Kasumi-1 (cell line): ENCODE data around the gene CELF2.
"Not testable (repeated sequence)": the region's sequence is repeated elsewhere in the genome, so short reads cannot be mapped to it uniquely, and the experiment has no call there.

Experiments
- DNase-seq, 2 experiments: peaks; one replicate each; lab custom pipeline; 2025; lab: John Stamatoyannopoulos, UW

Gene CELF2

DNA sequence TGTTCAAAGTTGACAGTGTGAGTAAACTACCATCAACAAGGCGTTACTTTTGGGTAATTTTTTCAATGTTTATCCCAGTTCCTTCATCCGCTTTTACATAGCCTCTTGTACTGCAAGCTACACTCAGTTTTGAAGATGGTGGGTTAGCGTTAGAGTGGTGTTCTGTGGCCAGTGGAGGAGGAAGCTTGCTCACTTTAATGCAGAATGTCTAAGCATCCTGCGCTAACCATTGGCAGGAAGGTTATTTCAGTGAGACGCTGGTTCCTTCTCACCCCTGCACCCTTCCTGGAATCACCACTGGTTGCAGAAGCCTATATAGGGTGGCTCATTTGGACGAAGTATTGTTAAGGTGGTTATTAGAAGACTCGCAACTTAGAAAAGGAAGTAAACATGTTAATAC, 159.1 kb downstream of the CELF2 start:
- peak; percentile 90 to 92 for DNase-seq

DNA sequence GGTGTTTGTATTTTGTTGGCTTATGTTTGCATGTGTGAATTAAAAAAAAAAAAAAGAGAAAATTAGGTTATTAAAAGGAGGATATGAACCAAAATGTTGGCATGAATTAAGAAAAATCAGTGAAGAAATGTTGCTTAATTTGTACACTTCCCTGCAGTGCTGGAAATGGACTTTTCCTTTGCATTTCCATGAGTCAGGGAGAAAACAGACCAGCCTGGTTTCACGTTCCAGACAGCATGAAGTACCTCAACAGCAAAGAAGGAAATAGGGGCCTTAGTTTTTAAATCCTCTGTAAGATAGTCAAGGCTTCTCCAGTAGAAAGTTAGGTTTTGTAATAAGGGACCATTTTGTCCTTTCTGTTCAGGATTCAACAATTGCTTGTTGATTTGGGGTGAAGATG, 159.7 kb downstream of the CELF2 start:
- DNase-seq = peak; percentile 41 to 50

DNA sequence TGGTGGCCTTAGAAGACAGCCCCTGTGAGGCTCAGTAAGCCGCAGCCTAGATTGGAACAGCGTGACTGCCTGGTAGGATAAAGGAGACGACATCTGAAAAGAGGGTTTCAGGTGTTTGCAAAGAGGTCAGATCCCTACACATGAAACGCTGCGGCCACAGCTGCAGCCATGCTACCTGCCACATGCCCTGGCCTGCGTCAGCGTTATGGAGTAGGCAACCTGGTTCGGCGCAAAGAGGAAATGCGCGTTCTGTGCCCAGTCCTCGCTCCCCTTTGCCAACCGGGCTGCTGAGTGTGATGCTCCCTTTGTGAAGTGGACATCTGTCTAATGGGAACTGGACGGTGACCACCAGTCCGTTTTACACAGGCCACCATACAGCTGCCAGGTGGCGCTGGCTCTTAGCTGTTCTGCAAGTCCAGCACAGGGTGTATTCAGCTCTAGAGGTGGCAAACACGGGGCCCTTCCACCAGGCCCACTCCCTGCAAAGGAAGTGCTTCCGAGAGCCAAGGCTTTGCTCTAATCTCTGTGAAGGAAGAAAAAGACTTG, 160.3 kb downstream of the CELF2 start:
- DNase-seq = peak; percentile 70 to 78

DNA sequence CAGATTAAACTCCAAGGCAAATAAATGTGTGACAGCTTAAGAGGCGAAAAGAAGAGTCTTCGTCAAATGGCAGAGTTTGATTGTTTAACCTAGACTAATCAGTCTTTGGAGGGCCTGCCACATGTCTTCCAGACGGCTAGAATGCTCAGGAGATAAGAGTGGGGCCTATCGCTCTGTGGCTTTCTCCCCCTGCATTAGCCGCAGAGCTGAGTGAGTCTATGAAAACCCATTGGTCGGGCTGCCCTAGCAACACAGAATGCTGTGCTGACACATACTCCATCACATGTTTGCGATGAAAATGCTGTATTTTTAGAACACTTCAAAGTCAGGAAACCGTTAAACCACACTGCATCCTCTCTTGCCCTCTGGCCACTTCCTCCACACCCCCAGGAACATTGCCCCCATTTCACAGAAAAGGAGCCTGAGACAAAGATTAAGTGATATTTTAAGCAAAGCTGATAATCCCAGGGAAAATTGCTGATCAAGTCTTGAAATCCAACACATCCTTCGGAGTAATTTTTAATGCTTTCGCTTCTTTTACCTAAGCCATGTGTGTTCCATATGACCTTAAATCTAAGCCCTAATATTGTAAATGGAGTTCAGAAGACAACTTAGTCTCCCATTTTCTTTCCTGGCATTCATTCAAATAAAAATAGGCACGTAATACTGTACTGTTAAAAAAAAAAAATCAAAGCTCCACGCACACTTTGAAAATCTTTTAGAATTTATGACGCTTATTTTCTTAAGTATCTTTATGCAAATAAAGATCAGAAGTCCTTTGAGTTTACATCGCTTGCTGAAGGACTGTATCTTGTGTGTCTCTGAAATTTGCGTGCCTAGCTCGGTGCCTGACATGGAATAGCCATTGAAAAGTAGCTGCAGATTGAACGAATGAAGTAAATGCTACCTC, 161.2 kb downstream of the CELF2 start:
- DNase-seq = peak; percentile 100

DNA sequence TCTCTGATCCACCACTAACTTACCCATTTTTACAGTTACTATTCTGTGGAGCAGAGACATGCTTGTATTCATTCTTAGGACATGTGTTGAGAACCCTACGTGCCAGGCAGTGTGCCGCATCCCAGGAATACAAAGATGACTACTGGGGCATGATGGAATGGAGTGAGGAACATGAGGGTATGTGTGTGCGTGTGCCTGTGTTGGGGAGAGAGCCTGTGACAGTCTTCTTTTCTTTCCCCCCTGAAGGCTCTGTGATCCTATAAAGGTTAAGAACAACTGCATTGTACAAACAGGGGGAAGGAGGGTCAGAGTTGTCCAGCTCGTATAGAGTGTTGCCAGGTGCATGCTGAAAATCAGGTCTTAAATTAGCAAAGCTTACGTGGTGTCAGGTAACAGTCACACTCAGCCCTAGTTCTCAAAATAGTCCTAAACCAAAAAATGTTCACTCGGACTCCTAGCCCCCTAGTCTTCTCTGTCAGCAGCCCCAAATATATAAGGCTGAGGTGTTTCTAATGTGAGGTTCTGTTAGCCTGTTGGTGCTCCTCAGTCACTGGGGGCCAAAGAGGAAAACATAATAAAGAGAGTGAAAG, 161.9 kb downstream of the CELF2 start:
- peak in 1 of 2 experiments; percentile 42 for DNase-seq

DNA sequence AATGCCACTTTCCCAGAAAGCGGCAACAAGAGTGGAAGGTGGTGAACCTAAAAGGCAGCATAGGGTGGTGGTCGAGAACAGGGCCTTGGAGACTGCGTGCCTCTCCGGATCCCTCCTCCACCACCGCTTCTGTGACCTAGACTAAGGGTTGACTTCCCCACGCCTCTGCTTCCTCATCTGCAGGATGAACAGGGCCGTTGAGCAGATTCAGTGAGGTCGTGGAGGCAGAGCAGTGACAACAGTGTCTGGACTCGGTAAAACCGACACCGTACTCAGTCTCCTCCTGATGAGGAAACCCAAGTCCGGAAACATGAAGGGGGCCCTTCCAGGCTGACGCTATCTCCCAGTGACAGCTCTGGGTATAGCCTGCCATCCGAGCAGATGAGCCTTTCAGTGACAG, 162.6 kb downstream of the CELF2 start:
- DNase-seq = peak; percentile 100

DNA sequence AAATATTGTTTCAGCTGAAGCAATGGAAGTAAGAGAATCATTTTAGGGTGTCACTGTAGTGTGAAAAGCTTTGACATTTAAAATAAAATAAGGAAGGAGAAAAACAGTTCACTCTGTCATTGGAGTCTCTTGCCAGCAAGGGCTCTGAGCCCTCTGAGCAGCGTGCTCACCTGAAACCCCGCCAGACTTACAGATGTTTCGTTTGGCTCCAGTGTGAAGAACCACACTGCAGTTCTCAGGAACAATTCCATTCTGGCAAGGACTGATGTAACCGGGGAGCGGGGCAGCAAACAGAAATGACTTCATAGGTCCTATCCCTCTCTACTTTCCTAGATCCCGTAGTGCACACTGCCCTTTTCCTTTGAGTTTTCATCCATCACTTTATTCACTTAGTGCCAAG, 164.3 kb downstream of the CELF2 start:
- no peak for DNase-seq

DNA sequence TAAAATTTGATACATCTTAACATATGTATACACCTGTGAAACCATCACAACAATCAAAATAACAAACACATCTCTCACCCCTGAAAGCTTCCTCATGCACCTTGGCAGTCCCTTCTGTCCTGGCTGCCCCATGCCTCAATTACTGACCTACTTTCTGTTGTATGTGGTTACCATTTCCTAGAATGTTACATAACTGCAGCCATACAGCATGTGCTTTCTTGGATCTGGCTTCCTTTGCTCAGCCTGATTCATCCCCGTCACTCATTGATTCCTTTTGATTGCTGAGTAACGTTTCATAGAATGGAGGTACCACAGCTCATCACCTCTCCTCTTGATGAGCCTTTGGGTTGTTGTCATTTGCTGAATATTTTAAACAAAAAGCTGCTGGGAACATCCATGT, 165.3 kb downstream of the CELF2 start:
- peak; percentile 47 for DNase-seq

DNA sequence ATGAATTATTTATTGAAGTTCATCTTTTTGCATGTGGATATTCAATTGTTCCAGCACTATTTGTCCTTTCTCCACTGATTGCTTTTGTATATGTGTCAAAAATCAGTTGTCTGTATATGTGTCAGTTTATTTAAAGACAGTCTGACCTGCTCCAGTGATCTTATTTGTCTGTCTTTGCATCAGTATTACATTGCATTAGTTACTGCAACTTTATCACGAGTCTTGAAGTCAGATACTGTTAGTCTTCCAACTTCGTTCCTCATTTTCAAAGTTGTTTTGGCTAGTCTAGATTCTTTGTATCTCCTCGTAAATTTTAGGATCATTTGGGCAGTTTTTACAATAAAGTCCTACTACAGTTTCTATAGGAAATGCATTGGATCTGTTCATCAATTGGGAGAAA, 166.4 kb downstream of the CELF2 start:
- DNase-seq = no peak

DNA sequence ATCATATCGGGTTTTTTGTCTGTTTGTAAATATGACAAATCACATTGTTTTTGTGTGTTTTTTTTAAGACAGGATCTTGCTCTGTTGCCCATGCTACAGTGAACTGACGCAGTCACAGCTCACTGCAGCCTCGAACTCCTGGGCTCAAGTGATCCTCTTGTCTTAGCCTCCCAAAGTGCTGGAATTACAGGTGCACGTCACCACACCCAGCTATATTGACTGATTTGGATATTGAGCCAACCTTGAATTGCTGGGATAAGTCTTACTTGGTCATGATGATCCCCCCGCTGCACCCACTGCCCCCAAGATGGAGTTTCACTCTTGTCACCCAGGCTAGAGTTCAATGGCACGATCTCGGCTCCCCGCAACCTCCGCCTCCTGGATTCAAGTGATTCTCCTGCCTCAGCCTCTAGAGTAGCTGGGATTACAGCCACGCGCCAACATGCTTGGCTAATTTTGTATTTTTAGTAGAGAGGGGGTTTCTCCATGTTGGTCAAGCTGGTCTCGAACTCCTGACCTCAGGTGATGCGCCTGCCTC, 167.5 kb downstream of the CELF2 start:
- not testable (repeated sequence) for DNase-seq

DNA sequence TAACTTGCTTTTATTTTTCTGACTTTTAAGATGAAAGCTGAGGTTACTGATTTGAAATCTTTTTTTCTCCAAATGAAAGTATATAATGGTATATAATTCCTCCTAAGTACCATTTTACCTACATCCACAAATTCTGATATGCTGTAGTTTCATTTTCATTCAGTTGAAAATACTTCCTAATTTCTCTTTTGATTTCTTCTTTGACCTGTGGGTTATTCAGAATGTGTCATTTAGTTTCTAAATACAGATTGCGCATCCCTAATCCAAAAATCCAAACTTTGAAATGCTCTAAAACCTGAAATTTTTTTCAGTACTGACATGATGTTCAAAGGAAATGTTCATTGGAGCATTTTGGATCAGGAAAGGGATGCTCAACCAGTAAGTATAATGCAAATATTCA, 168.7 kb downstream of the CELF2 start:
- no peak for DNase-seq

DNA sequence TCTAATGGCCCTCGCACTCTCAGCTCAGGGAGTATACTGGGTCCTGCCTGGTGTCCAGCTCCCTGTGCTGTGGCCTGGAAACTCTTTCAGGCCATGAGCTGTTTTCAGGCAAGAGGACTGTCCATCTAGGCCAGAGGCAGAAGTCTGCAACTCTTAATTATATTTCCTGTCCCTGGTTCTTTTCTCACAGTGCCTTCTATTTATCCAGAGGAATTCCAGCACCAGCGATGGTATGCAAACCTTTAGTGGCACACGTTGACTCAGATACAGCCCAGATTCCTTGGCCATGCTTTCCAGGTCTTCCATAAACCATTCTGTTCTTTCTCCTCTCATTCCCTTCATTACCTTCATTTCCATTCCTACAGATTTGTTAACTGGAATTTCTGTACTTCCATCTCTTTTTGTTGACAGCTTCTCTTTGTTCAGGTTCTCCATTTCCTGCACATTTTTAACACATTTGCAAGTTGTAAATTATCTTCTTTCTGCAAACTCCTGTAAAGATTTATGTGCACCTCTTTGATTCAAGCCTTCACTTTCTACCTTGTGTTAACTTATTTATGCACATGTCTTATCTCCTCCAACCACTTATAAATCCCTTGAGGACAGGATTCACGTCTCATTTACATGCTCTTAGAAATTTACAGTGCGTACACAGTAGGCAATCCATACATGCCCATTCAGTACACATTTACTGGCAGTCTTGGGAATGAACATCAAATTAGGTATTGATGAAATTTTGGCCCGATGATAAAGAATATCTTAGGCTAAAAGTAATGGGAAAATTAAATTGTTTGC, 172.1 kb downstream of the CELF2 start:
- no peak for DNase-seq

DNA sequence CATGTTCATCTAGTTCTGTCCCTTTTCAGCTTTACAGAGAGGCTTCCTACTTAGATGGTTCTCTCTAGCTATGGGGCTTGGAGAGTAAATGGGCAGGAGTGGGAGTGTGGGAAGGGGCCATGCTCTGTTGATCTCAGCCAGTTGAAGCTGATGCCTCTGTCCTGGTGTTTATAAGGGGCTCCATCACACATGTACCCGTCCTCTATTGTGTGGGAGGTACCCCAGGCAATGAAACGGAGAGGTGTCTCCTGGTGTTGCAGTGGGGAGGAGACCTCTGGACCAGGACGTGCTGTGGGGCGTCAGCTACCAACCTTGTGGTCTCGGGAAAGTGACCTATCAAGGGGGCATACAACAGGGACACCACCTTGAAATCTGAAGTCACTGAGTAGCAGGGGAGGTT, 173.5 kb downstream of the CELF2 start:
- DNase-seq = no peak

DNA sequence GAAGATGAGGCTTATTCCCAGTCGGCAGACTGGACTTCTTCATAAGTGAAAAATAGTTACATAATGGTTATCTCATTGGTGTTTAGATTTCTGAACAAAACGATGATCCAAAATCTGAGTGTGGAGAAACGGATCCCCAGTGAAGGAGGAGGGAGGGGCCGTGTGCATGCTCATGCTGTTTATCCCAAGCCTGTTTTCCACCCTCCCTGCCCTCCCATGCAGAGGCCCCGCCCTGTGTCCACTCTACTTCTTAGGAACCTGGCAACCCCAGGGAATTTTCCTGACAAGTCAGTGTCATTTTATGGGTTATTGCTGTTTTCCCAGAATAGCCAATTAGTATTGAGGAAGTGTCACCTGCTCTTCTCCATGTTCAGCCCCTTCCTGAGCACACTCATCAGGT, 174.0 kb downstream of the CELF2 start:
- no peak for DNase-seq

DNA sequence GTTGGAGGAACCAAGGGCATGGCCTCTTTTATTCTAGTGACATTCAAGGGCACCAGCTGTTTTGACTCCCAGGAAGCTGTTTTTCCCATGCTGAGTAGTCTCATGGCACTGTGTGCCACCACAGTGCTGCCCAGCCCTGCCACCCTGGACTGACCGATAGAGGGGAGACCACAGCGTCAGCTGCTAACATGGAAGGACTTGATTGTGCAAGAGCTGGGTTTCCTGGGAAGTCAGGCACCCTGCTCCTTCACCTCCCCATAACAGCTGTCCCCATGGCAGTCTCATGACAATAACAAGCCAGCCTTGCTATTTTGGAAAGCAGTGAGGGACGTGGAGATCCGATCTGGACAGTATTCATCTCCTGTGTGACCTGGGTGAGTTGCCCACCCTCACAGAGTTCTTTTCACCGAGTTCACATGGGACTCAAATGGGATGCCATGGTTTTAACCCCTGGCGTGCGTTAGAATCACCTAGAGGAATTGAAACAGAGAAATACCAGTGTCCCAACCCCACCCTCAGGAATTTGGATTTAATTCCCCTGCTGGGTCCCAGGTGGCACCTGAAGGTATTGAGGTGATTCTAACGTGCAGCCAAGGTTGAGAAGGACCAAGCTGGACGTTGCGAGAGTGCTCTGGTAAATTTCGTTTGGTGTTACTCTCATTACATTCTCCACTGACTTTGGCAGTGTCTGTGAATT, 174.8 kb downstream of the CELF2 start:
- DNase-seq = no peak

DNA sequence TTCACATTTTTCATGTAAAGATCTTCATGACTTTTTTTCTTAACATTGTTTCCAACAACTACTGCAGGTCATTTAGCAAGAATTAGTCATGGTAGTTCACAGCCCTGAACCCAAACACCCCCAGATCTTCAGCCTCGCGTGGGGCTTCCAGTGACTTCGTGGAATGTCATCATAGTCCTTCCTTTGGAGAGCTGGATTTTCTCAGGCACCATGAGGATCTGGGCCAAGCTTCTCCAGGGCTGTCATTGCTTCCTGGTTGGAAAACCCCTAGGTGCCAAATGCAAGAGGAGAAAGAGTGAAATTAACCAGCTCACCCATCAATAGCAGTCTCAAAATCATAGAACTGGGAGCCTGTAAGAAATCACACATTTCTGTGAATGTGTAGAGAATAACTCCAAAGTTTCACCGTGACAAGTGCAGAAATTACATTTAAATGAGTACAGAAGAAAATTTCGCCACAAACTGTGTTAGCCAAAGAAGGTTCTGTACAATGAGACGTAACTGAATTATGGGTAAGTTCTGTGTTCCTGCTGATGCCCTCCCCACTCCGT, 175.4 kb downstream of the CELF2 start:
- DNase-seq = no peak

DNA sequence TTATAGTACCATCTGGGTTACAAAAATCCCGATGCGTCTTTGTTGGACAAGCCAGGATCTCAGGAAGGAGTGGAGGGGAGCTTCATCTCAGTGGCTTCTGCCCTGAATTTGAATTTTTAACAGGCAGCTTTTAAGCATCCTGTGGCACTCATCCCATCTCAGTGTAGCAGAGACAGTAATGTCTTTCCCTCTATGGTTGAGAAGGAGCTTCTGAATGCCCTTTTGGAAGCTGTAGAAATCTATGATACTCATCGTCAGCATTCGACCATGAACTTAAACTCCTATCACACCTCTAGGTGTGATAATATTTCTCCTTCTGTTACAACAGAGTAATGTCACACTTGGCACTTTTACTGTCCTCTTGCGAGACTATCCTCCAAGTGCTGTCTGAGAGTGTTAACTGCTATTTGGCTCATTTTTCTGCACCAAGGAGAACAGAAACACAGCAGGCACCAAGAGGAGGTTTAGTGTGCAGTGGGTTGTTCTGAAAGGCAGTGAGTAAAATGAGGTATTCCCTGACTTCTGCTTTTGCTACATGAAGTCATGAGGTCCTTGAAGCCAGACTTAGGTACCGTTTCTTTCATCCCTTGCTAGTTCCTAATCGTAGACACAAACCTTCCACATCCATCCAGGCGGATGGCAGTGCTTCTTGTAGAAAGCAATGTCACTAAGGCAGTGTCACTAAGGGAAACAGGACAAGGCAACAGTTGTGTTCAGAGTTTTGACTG, 177.4 kb downstream of the CELF2 start:
- DNase-seq = peak; percentile 41 to 68

DNA sequence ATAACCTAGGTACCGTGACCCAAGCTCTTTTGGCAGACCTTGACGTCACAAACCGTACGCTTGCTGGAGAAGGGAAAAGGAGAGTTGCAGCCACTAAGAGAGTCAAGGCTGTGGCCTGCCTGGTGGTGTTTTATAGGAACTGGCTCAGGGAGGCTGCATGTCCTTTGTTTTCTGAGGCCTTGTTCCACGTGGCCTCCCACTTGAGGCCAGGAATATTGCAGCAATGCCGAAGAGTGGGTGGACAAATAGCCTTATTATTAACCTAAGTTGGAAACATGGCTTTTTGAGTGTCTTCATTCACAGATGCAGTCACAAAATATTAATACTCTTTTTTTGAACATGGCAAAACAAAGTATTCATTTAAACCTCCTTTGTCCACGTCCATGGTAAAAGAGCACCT, 178.0 kb downstream of the CELF2 start:
- DNase-seq = no peak

DNA sequence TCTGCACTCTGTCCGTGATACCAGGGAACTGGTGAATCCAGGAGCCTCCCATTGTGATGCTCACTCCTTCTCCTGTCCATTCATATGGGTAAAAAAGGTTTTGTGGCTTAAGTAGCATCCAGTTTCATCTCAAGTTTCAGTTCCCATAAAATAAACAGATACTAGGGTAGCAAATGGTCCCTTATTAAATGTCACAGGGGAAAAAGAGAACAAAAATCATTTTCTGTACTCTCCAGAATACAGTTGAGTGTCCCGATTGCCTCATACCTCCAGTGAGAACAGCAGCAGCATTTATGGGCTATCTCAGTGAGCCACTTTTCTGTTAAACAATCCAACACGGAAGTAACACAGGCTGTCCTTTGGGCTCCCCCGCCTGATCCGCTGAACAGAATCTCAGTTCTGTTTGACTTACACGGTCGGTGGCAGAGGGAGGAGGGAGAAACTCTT, 179.6 kb downstream of the CELF2 start:
- no peak for DNase-seq

DNA sequence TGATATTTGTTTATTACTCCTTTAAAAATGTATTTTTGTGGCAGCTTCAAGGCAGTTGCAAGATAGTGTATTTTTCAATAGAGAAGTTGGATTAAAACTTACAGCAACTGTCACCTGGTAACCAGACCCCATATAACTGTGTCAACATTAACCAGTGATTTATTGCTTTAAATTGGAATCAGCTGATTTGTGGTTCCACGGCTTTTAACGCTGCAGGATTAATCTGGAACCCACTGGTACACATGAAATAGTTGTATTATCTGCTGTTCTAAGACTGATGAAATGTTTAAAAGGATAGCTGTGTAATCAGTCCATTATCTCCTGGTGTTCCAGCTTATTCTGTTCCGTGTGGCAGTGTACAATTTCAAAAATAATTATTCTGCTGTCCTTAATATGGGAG, 180.2 kb downstream of the CELF2 start:
- DNase-seq = no peak

DNA sequence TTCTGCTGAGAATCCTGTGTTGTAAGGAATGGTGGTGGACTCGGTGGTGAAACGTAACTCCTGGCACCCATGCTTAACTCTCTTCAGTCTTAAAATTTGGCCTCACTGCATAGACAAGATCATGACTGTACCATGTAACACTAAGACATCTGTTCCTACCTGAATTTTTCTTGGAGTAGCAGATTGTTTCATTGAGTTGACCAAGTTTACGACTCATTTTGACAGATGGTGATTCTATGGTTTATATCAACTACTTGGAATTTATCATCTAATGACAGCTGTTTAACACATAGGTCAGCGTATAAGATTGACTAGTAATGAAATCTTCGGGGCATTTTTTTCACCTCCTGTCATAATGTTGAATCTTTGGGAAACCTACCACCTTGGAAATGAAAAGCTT, 184.2 kb downstream of the CELF2 start:
- no peak for DNase-seq
